Omental fat pad (tissue), 4 donors: ENCODE measurements around the gene KCTD16. TPM values are rescaled to one million over a fixed set of nuclear protein-coding genes. Genes with fewer than 3 reads are reported as not detected.

ENCODE experiments used
- ATAC-seq: fragments of 150-250 bp; one replicate; pipeline ENCODE4 v1.9.1; 2016; ENCODE audit warnings: mild to moderate bottlenecking, moderate library complexity; ENCODE audit not compliant: low FRiP score
- DNase-seq: peaks from one replicate; pipeline ENCODE4 v3.0.0-alpha.2; 2019; ENCODE audit warnings: low spot score
- total RNA-seq, 4 donors: library from RNA; depleted of rRNA; stranded (reverse); fragments of >200 nt; gene quantifications; one replicate each; pipeline ENCODE4 v1.1.0, GENCODE V29; 2016
- TF ChIP-seq, protein P1 (sequence below), 3 donors: fragments of 450-650 bp; IDR thresholded peaks; one replicate each; pipeline ENCODE4 v1.5.1; 2016 to 2017; ENCODE audit warnings: antibody characterized with exemption in 3 of 3, mild to moderate bottlenecking in 3 of 3, moderate library complexity in 2 of 3

The KCTD16 gene
- total RNA-seq, 4 donors from 2014 or later, result 0.09 to 0.19 (median 0.16) TPM; not detected in 1

- ATAC-seq (no peak), DNase-seq (no peak)
- TF ChIP-seq, protein P1, sequence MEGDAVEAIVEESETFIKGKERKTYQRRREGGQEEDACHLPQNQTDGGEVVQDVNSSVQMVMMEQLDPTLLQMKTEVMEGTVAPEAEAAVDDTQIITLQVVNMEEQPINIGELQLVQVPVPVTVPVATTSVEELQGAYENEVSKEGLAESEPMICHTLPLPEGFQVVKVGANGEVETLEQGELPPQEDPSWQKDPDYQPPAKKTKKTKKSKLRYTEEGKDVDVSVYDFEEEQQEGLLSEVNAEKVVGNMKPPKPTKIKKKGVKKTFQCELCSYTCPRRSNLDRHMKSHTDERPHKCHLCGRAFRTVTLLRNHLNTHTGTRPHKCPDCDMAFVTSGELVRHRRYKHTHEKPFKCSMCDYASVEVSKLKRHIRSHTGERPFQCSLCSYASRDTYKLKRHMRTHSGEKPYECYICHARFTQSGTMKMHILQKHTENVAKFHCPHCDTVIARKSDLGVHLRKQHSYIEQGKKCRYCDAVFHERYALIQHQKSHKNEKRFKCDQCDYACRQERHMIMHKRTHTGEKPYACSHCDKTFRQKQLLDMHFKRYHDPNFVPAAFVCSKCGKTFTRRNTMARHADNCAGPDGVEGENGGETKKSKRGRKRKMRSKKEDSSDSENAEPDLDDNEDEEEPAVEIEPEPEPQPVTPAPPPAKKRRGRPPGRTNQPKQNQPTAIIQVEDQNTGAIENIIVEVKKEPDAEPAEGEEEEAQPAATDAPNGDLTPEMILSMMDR (IDR thresholded peaks at IDR 0.05), result no peak
Measured at GRCh38 chr5:144141585-144141984, 29.1 kb upstream of the KCTD16 start.

GRCh38 chr5:144142139-144142823 is 28.4 kb upstream of the KCTD16 start:
- TF ChIP-seq, protein P1 (IDR thresholded peaks at IDR 0.05), result no peak
- ATAC-seq, result no peak
- no peak for DNase-seq

GRCh38 chr5:144142824-144143162 is 27.9 kb upstream of the KCTD16 start:
- ATAC-seq (no peak), DNase-seq (no peak)
- TF ChIP-seq, protein P1 (IDR thresholded peaks at IDR 0.05), result no peak

- ATAC-seq, result no peak
- TF ChIP-seq, protein P1 (IDR thresholded peaks at IDR 0.05), result no peak
Measured at GRCh38 chr5:144143625-144144024, 27.0 kb upstream of the KCTD16 start.

GRCh38 chr5:144144956-144145751 is 25.5 kb upstream of the KCTD16 start:
- no peak for ATAC-seq
- DNase-seq, result no peak

More at GRCh38 chr5:144143625-144144024, 27.0 kb upstream of the KCTD16 start:
- no peak for DNase-seq

GRCh38 chr5:144151026-144151425 is 19.6 kb upstream of the KCTD16 start:
- ATAC-seq, result no peak
- TF ChIP-seq, protein P1 (IDR thresholded peaks at IDR 0.05), result no peak
- DNase-seq, result no peak

More at GRCh38 chr5:144144956-144145751, 25.5 kb upstream of the KCTD16 start:
- TF ChIP-seq, protein P1 (IDR thresholded peaks at IDR 0.05), result no peak
